HuH-7.5 (cell line): Measurements from ENCODE around the gene TPCN2.

ENCODE experiments used
- DNase-seq: peaks from one replicate; pipeline ENCODE4 v3.0.0; 2011; ENCODE audit warnings: low spot score

TPCN2 gene

GRCh38 chr11:69152733-69153421, 104.1 kb downstream of the TPCN2 start:
- DNase-seq: no peak

- DNase-seq: no peak
Observed at GRCh38 chr11:69153661-69154060, 104.9 kb downstream of the TPCN2 start.

DNA sequence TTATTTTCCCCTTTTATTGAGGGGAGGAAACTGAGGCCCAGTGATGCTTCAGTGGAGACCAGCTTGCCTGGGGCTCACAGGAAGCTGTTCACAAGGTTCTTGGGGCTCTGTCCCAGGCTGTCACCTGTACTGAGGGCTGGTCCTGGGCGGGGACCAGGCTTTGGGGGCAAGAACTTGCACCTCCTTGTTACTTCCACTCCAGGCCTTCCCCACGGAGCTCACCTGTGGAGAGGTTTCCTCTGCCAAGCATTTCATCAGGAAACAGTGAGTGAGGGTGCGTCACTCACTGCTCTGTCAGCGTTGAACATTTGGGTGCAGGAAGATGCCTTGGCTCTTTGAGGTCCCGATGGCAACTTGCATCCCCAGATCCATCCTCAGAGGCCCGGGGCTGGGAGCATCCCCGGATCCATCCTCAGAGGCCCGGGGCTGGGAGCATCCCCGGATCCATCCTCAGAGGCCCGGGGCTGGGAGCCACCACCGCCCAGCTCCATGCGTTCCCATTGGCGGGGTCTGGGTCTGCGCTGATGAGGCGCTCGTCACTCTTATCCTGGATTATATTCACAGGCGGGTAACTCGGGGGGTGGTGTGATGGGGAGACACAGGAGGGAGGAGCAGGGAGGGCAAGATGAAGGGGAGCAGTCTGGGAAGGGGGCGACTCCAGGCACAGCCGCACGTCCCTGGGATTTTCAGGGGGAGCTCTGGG, 105.6 kb downstream of the TPCN2 start:
- no peak for DNase-seq

DNA sequence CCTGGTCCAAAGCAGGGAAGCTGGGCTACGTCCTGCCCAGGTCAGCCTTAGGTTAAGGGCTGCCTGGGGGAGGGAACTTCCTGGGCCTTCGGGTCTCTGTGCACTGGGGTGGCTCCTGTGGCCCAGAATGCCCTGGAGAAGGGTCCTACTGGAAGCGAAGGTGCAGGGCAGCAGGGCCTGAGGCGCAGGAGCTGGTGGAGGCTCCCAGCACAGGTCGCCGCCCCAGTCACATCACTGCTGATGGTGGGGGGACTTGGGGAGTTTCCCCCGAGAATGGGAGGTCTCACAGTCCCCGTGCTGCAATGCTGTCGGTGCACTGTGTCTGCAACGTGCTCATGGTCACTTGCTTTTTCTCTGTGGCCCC, 106.2 kb downstream of the TPCN2 start:
- DNase-seq: no peak

DNA sequence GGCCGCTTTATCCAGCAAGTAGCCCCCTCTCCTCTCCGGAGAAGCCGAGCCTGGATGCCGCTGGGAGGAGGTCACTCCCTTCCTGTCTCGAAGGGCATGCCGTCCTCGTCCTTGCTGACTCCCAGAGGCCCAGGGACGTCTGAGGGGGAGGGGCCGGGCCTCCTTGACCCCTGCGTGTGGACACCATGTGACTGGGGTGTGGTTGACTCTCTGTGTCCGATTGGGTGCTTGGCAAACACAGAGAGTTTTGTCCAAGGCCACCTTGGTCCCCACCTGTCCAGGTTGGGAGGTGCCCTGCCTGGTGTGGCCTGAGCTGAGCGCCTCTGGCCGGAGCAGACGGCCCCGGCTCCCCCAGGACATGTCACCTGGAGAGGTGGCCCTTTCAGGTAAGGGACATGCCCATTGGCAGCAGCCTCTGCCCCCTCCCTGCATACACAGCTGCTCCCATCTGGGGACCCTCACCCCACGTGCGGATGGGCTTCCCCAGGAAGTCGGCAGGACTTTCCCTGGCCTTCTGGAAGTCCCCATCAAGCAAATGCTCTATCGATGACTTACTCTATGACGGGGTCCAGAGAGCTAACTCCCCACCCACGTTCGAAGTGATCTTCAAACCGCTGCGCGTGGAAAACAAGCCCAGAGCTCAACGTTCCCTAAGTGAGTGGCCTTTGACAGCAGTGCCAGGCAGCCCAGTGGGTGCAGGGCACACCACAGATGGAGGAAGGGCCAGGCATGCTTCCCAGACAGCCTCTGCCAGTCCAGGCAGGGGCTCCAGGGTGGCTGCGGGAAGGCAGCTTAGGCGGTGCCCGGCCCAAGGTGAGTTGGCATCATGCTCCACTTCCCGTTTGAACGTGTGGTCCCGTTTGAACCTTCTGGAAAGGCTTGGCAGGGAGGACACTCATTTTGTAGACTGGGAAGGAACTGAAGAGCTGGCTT, 106.8 kb downstream of the TPCN2 start, which contains the start of gene SMIM38:
SMIM38 (plus strand) TSS at position 634 of the 933 bp plus-strand sequence. CDS start 1,912 bp downstream, outside the sequence.
- no peak for DNase-seq

- DNase-seq: no peak
Observed at GRCh38 chr11:69156235-69156639, 107.5 kb downstream of the TPCN2 start.

DNA sequence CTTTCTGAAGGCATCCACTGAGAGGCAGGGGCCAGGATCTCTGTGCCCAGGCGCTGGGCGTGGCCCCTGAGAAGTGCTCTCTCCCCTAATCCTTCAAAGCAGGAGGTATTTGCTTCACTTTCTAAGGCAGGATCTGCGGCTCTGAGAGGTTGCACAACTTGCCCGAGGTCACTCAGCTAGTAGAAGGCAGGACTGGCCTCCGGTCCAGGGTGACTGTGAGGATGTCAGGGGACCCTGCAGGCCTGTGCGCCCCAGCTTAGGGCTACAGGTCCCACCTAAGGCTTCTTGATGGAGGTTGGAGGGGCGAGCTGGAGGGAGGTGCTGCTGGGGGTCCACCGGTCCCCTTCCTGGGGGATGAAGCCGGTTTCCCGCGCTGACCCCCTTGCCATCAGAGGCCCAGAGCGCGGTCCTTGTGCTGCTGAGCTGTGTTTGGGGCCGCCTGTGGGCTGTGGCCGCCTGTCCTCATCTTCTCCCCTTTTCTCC, 108.0 kb downstream of the TPCN2 start:
- DNase-seq: peak; percentile 93

DNA sequence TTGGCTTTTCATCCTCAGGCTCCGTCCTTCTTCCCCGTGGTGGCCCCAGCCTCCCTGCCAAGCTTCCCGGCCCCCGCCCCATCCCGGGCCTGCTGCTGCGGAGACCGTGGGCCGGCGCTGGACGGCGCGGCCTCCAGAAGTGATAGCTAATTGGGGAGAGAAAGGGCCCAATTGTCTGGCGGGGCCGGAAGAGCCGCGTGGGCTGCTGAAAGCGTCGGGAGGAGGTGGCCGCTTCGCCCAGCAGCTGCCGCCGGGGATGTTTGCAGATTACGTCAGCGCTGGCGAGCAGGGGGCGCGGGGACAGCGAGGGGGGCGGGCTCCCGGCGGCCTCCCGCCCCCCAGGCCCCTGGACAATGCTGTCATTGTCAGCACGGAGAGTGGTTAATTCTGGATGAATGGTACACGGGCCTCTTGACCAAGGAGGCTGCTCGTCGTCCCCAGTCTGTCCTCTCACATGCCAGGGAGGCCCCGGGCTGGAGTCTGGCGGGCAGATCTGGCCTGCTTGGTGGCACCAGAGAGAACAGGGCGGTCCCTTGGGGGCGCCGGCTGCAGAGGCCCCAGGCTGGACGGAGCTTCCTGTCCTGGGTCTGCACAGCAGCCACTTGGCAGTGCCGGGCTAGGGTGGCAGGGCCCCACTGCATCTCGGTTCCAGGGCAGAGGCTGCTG, 108.6 kb downstream of the TPCN2 start:
- DNase-seq: peak; percentile 96

DNA sequence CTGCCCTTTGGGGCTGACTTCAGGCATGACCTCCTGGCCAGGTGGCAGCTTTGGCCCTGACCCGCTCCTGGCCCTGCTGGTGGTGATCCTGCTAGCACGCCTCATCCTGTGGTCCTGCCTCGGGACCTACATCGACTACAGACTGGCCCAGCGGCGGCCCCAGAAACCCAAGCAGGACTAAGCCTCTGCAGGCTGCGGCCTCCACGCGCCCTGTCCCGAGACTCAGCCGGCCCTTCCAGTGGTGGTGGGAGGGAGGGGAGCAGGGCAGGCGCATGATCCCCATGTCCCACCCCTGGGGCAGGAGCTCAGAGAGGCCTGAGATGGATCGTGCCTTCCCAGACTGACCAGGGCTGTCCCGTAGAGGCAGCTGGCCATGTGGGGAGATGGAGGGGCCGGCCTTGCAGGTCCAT, 109.1 kb downstream of the TPCN2 start:
- no peak for DNase-seq

GRCh38 chr11:69158301-69159149, 109.8 kb downstream of the TPCN2 start:
- DNase-seq: no peak

DNA sequence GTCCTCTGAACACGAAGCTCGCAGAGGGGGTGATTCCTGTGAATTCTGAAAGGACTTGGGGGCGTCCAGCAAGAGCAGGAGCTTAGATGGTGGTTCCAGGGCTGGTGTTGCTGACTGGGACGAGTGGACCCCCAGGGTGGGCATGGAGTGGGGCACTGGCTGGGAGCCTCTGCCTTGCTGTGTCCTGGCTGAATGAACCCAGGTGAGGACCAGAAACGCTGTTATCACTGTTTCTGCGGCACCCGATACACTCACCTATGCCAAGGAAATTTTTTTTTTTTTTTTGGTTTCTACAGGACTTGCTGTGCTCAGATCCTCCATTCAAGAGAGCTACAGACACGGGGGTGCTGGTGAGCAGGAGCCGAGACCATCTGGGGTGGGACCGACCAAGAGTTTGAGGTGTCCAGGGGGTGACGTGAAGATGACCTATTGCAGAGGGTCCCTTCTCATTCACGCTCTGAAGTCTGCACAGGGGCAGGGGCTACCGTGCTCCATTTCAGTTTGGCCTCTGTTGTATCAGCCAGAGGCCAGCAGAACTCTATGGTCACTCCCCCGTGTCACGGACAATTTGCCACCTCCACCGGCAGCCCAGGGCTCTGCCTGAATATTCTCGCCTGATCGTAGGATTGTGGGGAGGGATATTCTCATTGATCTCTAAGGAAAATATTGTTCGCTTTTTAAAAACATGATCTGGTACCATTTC, 110.6 kb downstream of the TPCN2 start:
- DNase-seq: no peak

DNA sequence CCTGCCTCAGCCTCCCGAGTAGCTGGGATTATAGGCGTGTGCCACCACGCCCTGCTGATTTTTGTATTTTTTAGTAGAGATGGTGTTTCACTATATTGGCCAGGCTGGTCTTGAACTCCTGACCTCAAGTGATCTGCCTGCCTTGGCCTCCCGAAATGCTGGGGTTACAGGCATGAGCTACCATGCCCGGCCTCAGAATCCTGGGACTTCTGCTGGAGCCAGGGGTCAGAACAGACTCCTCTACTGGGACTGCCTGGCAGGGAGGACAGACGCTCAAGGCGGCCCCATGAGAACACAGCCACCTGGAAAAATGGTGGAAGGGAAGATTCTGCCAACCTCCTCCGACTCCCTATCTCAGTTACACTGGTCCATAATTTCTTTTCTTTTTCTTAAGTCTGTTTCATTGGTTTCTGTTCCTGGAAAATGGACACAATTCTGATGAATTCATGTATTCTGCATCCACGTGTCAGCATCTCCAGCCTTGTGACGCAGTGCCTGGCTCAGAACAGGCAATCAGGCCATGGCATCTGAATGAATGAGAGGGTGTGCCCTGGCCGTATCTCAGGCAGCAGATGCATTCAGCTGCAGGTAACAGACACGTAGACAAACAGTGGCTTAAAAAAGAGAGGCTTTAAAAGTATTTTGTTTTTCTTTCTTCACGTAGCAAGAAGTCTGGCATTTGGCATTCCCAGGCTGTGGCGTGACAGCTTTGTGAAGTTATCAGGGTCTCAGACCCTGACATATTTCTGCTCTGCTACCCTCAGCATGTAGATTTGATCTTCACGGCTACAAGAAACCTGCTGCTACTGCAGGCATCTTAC, 111.8 kb downstream of the TPCN2 start:
- no peak for DNase-seq

DNA sequence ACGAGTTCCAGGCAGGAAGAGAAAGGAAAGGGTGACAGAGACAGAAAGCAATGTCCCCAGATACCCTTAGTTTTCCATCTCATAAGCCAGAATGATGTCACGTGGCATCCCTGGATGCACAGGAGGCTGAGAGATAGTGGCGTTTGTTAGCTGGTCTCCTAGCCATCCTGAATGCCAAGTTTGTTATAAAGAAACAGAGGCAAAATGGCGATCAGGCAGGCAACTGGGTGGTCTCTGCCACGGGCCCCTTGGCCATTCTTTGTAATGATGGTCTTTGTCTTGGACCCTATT, 112.3 kb downstream of the TPCN2 start:
- DNase-seq: no peak

- no peak for DNase-seq
Observed at GRCh38 chr11:69162505-69162904, 113.8 kb downstream of the TPCN2 start.

GRCh38 chr11:69163842-69164241, 115.1 kb downstream of the TPCN2 start:
- DNase-seq: no peak

DNA sequence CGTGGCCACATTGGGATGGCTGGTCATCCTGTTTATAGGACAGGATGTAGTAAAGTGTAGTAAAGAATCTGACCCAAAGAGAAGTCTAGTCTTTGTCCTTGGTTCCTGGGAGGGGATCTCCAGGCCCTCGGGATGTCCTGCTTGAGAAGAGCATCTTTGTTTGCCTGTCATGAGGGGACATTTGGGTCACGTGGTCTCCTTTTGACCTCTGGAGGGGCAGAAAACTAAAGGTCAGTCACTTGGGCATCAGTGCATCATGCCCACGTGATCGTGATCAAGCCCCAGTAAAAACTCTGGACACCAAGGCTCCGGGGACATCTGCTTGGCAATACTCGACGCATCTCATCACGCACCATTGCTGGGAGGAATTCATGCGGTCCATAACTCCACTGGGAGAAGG, 116.1 kb downstream of the TPCN2 start:
- DNase-seq: no peak

GRCh38 chr11:69165775-69166174, 117.0 kb downstream of the TPCN2 start:
- DNase-seq: no peak

DNA sequence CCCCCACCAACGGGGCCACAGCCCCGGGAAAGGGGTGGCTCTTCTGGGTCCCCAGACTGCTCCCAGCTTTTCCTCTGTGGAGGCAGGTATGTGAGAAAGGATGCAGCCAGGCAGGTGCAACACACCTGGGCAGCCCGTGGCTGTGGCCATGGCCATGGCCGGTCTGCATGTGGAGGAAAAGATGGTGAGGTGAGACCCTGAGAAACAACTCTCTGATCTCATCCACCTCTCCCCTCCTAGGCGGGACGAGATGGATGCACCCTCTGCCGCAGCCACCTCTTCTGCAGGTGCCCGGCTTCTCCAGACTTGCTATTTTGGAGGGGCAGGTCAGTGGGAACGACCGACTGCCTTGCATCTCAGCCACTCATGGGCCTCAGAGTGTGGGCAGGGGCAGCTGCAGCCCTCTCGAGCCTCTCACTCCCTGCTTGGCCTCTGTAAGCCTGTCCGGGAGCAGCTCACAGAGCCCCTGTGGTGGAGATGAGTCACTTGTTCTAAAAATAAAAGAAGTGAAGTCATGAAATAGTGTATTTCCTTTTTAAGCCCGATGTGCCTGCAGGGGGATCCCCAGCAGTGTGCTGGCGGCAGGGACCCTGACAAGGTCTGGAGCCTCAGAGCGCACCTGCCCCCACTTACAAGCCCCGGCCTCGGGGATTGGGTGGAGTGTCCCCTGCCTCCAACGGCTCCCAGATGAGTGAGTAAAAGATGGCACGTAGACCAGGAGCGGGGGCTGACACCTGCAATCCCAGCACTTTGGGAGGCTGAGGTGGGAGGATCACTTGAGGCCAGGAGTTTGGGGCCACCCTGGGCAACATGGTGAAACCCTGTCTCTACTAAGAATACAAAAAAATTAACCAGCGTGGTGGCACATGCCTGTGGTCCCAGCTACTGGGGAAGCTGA, 117.7 kb downstream of the TPCN2 start:
- peak; percentile 88 for DNase-seq
